Measurements from ENCODE around the gene IL1RAPL2.
"Not testable (repeated sequence)": the region's sequence is repeated elsewhere in the genome, so short reads cannot be mapped to it uniquely, and the experiment has no call there.

The IL1RAPL2 gene

GRCh38 chrX:104565791-104566680 lies at the start of gene IL1RAPL2:
Gene IL1RAPL2 (plus strand): TSS chrX:104566199.
- no peak for DNase-seq (ENCODE audit: low read depth)

- DNase-seq (ENCODE audit: low read depth): no peak
These were observed 43.6 kb upstream of the IL1RAPL2 start for GRCh38 chrX:104522386-104522785.

- DNase-seq (ENCODE audit: low read depth): no peak
These were observed 42.1 kb upstream of the IL1RAPL2 start for GRCh38 chrX:104523858-104524257.

- DNase-seq (ENCODE audit: low read depth): no peak
These were observed 26.9 kb upstream of the IL1RAPL2 start for GRCh38 chrX:104539081-104539480.

- DNase-seq (ENCODE audit: low read depth): not testable (repeated sequence)
These were observed 23.6 kb upstream of the IL1RAPL2 start for GRCh38 chrX:104542447-104542846.

- DNase-seq (ENCODE audit: low read depth): no peak
These were observed 1.7 kb upstream of the IL1RAPL2 start for GRCh38 chrX:104564335-104564734.

- no peak for DNase-seq (ENCODE audit: low read depth)
These were observed 887 bp upstream of the IL1RAPL2 start for GRCh38 chrX:104564921-104565703.

GRCh38 chrX:104566681-104567501 lies 892 bp downstream of the IL1RAPL2 start:
- no peak for DNase-seq (ENCODE audit: low read depth)

- DNase-seq (ENCODE audit: low read depth): no peak
These were observed 1.5 kb downstream of the IL1RAPL2 start for GRCh38 chrX:104567506-104567905.

GRCh38 chrX:104568304-104568915 lies 2.4 kb downstream of the IL1RAPL2 start:
- no peak for DNase-seq (ENCODE audit: low read depth)

- no peak for DNase-seq (ENCODE audit: low read depth)
These were observed 52.3 kb downstream of the IL1RAPL2 start for GRCh38 chrX:104618106-104618895.

GRCh38 chrX:104621781-104622180 lies 55.8 kb downstream of the IL1RAPL2 start:
- no peak for DNase-seq (ENCODE audit: low read depth)

- DNase-seq (ENCODE audit: low read depth): no peak
These were observed 75.2 kb downstream of the IL1RAPL2 start for GRCh38 chrX:104641176-104641575.

- DNase-seq (ENCODE audit: low read depth): no peak
These were observed 81.1 kb downstream of the IL1RAPL2 start for GRCh38 chrX:104647084-104647483.

GRCh38 chrX:104659005-104659744 lies 93.2 kb downstream of the IL1RAPL2 start:
- DNase-seq (ENCODE audit: low read depth): no peak

- no peak for DNase-seq (ENCODE audit: low read depth)
These were observed 94.1 kb downstream of the IL1RAPL2 start for GRCh38 chrX:104660092-104660491.

- no peak for DNase-seq (ENCODE audit: low read depth)
These were observed 96.7 kb downstream of the IL1RAPL2 start for GRCh38 chrX:104662694-104663093.

GRCh38 chrX:104665691-104666090 lies 99.7 kb downstream of the IL1RAPL2 start:
- no peak for DNase-seq (ENCODE audit: low read depth)

- DNase-seq (ENCODE audit: low read depth): no peak
These were observed 102.6 kb downstream of the IL1RAPL2 start for GRCh38 chrX:104668550-104668949.

GRCh38 chrX:104669063-104669462 lies 103.1 kb downstream of the IL1RAPL2 start:
- no peak for DNase-seq (ENCODE audit: low read depth)

Measured in fibroblast of gingiva (primary cell).